GM21515 (cell line): ENCODE measurements around the gene DNAAF1.

Source experiments
- ATAC-seq: cut with Tn5 transposase; IDR thresholded peaks from one replicate; pipeline ENCODE4 v1.9.1; 2021; ENCODE audit not compliant: unreplicated experiment

DNAAF1 gene

DNA sequence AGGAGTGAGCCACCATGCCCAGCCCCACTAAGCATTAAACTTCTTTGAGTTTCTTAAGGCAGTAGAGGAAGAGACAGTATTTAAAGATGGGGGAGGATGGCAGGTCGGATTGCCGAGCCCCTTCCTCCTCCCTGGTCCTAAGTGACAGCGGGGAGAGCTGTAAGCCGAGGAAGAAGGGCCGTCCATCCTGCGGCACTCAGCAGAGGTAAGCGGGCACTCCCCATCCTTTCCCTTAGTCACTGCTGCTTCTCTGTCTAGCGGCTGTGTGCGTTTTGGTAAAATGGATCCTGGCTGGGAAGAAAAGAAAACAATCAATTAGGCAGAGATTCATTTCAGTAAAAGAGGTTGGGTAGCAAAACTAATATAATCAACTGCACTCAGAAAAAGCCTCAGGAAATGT lies 13.9 kb downstream of the DNAAF1 start:
- no peak for ATAC-seq

DNA sequence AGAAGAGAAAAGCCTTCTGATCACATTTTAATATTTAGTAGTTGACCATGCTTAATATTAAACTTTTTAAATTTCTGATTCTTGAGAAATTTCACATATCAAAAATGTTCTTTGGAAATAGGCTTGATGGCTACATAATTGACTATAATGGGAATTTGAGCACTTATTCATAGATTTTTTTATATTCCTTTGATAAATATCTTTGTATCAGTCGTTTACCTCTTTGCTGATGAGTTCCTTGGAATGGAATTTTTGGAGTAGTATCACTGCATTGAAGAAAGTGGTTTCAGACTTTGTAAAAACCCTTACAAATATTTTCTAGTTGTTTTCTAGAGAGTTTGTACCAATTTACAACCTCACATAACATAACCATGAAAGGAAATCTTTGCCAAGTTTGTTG lies 14.7 kb downstream of the DNAAF1 start:
- no peak for ATAC-seq

DNA sequence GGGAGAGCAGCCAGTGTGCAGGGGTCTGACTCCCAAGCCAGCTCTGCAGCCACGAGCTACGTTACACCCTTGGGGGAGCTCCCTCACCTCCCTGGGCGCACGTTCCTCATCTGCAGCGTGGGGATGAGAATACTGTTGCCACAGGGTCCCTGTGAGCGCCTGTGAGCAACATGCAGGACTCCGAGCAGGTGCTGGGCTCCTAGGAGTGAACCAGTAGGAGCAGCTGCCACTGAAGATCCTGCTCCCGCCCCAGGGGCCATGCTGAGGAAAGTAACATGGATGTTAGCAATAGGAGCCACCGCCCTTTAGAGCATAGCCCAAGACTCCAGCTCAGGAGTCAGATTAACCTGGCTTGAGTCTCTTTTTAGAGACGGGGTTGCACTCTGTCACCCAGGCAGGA lies 15.9 kb downstream of the DNAAF1 start:
- ATAC-seq: no peak

DNA sequence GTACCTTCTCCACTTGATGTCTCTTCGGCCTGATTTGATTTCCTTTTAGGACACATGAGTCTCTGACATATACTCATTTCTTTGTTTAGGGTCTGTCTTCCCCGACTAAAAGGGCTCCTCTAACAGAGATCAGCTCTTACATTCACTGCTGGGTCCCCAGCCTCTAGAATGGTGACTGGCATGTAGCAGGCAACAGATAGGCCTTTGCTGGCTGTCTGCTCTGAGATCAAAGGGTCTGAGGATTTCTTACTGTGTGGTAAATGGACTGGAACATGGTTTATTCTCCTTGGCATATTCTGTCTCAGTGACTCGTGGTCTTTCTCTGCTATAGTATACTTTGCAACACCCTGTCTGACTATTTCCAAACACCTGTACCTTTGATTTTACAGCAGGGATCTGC lies 16.7 kb downstream of the DNAAF1 start:
- no peak for ATAC-seq

DNA sequence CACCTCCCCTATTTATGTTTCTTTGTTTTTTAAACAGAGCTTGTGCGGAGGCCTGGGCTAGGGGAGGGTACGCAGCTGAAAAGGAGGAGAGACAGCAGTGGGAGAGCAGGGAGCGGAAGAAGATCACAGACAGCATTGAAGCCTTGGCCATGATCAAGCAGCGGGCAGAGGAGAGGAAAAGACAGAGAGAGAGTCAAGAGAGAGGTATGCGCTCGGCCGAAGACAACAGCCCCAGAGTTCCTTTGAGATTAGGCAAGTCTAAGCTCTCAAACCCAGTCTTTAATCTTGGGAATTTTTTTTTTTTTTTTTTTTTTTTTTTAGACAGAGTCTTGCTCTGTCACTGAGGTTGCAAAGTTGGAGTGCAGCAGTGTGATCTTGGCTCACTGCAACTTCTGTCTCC lies 20.6 kb downstream of the DNAAF1 start:
- no peak for ATAC-seq

DNA sequence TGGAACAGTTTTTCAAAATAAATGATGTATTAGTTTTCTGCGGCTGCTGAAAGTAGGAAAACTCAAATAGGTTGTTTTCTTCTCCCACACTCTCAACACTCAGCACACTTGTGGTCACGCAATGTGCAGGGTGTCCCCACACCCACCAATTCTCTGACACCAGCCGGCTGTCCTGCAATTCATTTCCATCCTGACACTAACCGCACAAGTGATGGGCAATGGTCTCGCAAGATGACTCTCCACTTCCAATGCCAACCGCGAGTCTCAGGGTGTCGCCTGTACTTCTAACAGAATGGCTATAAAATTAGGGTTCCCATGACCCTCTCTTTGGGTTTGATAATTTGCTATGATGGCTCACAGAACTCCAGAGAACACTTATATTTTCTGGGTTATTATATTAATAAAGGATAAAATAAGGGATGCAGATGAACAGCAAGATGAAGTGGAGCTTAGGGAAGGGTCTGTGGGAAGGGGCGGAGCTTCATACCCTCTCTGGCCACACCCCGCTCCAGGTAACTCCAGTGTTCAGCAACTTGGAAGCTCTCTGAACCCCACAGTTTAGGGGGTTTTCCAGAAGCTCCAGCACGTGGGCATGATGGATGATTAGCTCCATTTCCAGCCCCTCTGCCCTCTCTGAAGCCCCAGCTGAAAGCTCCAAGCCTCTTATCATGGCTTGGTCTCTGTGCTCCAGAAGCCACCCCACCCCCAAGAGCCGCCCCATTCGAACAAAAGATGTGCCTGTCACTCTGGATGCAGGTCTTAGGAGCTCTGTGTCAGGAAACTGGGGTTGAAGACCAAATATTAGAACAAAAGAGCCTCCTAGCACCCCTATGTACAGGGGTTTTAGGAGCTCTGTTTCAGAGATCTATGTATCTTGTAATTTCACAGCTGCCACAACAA lies 21.9 kb downstream of the DNAAF1 start:
- no peak for ATAC-seq

DNA sequence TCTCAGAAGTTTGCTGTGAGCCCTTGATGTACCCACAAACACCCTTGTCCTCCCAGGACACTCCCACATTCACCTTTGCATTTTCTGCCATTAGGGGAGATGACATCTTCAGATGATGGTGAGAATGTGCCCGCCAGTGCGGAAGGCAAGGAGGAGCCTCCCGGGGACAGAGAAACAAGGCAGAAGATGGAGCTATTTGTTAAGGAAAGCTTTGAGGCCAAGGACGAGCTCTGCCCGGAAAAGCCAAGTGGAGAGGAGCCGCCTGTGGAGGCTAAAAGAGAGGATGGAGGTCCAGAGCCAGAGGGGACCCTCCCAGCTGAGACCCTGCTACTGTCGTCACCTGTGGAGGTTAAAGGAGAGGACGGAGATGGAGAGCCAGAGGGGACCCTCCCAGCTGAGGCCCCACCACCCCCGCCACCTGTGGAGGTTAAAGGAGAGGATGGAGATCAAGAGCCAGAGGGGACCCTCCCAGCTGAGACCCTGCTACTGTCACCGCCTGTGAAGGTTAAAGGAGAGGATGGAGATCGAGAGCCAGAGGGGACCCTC lies 24.7 kb downstream of the DNAAF1 start:
- no peak for ATAC-seq

DNA sequence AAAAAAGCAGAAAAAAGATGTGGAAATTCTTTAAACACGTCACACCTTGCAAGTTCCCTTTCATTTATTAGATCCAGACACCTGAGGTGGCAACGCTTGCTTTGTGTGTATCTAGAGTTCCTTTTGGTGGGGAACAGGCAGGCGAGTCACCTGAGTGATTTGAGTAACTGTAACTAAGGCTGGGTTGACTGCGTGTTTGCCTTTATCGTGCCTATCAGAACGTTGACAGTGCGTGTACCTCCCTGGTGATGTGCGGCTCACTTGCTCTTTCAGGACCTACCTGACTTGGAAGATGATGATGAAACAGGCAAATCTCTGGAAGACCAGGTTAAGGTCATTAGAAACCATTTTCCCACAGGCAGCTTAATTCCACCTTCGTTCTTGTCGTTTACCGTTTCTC lies 29.3 kb downstream of the DNAAF1 start:
- no peak for ATAC-seq

DNA sequence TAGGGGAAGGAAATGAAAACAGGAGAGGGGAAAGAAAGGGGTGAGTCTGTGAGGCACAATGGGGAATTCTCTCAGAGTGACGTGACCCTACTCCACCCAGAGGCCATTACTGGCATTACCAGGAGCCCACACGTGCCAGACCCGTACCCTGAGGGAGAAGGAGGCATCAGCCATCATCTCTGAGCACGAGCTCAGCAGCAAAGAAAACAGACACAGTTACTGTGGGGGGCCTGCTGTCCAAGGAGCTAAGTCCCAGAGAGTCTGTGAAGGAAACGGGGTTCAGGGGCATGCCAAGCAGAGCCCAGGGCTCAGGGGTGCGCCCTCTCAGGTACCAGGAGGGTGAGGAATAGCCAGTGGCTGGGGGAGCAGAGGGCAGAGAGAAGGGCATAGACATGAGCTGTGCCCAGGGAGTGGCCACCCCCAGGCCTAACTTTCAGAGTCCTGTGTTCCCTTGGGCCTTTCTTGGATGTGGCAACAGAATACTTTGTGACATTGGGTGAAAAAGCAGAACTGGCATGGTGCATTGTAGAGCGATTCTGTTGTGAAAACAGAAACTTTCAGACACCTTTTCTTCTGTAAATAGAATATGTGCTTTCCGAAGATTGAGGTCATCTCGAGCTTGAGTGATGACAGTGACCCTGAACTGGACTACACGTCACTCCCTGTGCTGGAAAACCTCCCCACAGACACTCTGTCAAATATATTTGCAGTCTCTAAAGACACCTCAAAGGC lies 30.4 kb downstream of the DNAAF1 start:
- peak; percentile 73 for ATAC-seq

DNA sequence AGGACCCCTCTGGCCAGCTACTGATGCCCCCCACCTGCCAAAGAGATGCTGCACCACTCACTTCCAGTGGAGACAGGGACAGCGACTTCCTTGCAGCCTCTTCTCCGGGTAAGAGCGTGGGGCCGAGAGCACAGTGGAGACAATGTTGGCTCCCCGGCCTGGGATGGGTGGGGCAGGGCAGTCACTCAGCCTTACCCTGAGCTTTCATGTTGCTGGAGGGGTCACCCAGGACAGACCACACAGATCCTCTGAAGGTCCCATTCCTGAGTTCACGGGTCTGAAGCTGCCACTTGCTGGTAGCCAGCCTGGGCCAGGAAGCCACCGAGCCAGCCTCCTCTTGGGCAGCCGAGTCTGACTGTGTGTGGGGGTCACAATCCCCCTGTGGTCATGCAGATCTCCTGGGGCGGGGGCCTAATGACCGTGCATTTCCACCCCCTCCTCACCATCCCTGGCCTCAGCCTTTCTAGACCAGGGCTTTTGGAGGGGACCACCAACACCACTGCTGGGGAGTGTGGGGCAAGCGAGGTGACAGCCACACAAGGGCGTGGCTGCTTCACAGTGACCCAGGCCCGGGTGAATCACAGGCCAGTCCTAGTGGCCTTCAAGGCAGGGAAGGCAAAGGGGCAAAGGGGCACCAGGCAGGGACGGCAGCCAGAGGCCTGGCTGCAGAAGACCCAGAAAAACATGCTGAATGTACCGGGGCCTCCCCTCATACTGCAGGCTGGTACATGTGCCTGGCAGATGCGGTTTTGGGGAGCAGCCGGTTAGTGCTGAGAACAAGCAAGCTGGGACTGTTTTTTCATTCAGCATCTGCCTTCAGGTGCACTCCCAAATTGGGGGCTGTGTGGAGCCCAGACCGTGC lies 31.3 kb downstream of the DNAAF1 start:
- ATAC-seq: no peak

DNA sequence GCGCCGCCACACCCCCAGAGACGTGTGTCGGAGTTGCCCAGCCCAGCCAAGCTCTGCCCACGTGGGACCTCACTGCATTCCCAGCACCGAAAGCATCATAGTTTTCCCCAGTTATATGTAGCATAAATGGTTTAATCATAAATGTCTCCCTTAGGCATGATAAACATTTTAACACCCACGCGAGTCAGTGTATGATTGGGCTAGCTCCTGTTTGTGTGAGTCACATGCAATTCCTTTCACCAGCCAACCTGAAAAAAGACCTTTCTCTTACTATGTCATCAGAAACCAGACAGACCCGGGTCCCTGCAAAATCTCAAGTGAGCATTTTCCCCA lies 32.6 kb downstream of the DNAAF1 start:
- ATAC-seq: no peak

DNA sequence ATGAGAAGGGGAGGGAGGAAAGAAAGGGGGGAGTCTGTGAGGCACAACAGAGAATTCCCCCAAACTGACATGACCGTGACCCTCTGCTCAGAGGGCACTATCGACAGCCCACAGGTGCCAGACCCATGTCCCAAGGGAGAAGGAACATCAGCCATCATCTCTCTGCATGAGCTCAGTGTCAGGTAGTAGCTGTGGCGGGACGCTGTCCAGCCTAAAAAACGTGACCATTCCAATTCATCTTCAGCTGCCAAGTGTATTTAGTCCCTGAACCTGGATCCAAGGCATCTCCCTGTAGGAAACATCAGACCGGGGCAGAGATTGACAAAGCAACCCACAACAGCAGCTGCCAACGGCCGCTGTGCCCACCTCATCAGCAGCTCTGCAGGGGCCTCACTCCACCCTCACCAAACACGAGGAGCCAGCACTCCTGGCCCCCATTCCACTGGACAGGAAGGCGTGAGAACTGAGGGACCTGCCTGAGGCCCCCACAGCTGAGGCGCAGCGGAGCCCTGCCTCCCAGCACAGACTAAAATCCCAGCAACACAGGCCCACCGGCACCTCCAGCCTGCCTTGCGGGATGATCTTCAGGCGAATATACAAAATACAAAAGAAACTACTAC lies 33.1 kb downstream of the DNAAF1 start:
- no peak for ATAC-seq

DNA sequence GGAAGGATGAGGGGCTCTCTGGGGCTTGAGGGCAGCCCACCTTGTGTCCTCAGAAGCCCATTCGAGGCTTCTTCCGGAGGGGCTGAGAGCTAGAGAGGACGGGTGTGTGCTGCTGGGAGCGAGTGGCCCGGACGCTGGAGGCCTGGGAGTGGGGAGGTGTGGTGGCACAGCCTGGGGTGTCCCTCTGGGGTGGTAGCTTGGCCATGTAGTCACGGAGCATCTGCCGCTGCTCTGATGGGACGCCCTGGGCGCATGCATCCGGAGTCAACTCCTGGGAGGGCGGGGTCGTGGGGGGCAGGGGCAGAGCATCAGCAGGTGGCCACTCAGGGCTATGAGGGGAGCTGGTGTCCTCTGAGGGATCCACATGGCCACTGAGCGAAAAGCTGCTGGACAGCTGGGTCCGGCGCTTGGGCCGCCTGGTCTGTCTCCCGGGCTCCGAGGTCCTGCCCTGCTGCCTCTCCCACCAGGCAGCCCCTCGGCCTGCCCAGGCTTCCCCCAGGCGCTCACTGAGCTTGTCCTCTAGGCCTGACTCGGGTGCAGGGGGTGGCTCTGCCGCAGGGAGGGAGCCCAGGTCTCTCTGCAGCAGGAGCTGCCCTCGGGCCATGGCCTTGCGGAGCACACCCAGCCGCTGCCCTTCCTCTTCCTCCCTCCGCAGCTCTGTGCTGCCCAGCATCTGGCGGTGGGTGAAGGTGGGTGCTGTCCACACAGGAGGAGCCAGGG lies 33.9 kb downstream of the DNAAF1 start:
- no peak for ATAC-seq

DNA sequence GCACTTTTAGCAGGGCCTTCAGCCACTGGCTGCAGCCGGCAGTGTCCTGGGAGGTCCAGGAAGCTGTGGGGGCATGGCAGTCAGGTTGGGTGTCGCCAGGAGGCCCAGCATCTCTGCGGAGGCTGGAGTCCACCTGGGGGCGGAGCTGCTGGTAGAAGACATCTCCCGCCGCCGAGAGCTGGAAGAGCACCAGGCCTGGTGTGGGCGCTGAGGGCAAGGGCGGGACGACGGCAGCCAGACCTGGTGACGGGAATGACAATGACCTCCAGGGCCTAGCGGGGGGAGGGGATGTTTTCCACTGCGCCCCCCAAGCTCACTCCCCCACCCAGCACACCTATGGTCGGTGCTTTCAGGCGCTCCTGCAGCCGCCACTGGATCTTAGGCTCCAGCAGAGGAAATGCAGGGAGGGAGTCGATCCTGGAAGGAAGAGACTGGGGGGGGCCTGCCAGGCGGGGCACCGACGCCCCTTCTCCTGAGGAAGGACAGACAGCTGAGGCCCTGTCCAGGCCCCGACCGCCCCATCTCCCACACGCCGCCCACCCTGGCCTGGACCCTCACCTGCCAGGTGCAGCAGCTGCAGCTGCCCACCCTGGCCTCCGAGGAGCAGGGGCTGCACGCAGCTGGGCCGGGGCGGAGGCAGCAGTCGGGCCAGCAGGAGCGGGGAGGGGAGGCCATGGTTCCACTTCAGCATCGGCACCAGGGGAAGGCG lies 34.7 kb downstream of the DNAAF1 start:
- no peak for ATAC-seq

DNA sequence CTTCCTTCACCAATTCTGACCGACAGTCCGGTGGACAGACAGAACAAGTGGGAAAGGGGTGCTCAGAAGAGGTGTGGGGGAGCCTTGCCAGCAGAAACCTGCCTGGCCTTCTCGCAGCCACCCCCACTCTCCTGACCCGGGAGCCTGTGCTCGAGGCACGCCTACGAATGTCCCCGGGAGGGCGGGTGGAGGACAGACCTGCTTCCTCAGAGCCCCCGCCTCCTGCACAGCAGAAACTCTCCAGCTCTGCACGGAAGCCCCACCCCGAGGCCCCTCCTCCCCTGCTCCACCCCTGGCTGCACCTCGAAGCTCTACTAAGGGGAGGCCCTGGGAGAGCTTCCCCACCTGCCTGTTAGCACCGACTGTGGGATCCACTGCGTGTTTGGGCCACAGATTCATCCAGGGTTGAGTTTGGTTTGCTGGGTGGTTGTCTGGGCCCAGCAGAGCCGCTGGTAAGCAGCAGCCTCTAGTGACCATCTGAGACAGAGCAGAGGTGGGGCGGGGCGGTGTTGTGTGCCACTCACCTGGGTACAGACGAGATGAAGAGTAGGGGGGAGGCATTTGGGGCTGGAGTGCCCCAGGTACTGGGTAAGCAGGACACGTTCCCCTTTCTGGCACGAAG lies 35.5 kb downstream of the DNAAF1 start:
- no peak for ATAC-seq

DNA sequence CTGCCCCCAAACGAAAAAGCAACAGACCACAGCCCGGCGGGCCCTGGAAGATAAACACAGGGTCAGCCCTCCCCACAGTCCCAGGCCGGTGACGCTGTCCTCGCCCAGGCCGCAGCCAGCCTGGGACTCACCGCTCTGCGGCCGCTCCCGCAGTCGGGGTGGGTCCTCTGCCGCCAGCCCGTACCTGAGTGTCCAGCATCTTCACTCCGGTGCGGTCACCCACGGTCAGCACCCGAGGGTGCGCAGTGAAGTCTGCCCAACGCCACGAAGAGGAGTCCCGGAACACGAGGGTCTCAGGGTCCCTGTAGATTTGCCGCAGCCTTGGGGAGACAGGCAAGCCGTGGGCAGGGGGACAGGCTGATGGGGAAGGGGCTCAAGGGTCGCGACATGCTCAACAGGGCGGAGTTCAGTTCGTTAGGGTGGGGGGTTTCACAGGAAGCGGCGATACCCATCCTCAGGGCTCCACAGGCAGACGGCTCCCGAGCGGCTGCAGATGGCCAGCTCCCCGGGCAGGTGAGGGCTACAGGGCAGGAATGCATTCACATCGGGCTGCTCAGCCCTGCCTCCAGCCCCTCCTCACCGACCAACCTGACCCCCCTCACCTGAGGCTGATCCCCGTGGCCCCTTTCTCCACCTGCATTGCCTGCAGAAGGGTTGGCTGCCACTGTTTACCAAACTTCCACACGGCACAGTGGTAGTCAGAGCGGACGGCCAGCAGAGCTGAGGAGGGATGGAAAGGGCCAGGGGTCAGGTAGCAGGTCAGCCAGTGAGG lies 36.2 kb downstream of the DNAAF1 start:
- ATAC-seq: no peak

DNA sequence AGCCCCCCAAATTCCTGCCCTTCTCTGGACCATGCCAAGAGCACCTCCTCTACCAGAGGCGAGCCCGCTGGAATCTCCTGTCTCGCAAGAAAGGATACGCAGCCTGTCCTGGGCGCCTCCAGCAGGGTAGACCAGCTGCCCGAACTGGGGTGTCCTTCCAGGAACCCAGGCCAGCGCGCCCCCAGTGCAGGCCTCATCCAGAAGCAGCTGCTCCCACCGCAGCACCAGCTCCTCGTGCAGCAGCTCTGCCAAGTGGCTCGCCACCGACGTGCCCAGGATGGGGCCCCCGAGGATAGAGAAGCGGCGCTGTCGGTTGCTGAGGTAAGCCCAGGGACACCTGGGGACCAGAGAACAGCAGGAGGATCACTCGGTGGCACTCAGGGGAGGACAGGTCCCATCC lies 37.0 kb downstream of the DNAAF1 start:
- no peak for ATAC-seq
